Keratinocyte (primary cell): ENCODE measurements around the gene MCRIP2. TPM values are rescaled to one million over a fixed set of nuclear protein-coding genes. Genes with fewer than 3 reads are reported as not detected.

Experiments used
- DNase-seq: peaks from one replicate; pipeline ENCODE4 v3.0.0-alpha.2; 2011; ENCODE audit warnings: low read depth, missing footprints, low spot score
- FAIRE-seq: peaks from 2 replicates; lab custom pipeline; 2011; peaks lifted over from hg19 to GRCh38; lab: Jason Lieb, UNC
- H2AFZ ChIP-seq: 2 replicates; pipeline ENCODE4 v1.6.0; 2012; ENCODE audit warnings: low read length, control low read depth, inconsistent platforms; ENCODE audit not compliant: control insufficient read depth
- H3K27ac ChIP-seq: 2 replicates; pipeline ENCODE4 v1.5.1; 2011; ENCODE audit warnings: low read length; ENCODE audit not compliant: control insufficient read depth, insufficient read depth
- H3K27me3 ChIP-seq: 3 replicates; pipeline ENCODE4 v1.6.0; 2011; ENCODE audit warnings: low read length; ENCODE audit not compliant: control insufficient read depth, insufficient read depth; ENCODE audit errors: extremely low read depth
- H3K36me3 ChIP-seq, 2 experiments: 2 replicates in 1 of 2; 3 replicates in 1 of 2; pipeline ENCODE4 v1.5.1; 2011; ENCODE audit warnings: low read length in 2 of 2, mild to moderate bottlenecking in 1 of 2; ENCODE audit not compliant: control insufficient read depth in 2 of 2, insufficient read depth in 2 of 2; ENCODE audit errors: extremely low read depth in 1 of 2
- H3K4me1 ChIP-seq: 3 replicates; pipeline ENCODE4 v1.5.1; 2011; ENCODE audit warnings: low read length; ENCODE audit not compliant: control insufficient read depth, insufficient read depth; ENCODE audit errors: extremely low read depth
- H3K4me2 ChIP-seq: 3 replicates; pipeline ENCODE4 v1.6.0; 2011; ENCODE audit warnings: low read depth, low read length; ENCODE audit not compliant: control insufficient read depth, insufficient read depth; ENCODE audit errors: extremely low read depth
- H3K4me3 ChIP-seq, 3 experiments: fragments of 200-600 bp in 1 of 3; sonication (generic) in 1 of 3; 2 replicates in 2 of 3; 3 replicates in 1 of 3; pipeline ENCODE4 v1.5.1; 2011 to 2016; ENCODE audit warnings: low read length in 3 of 3, mild to moderate bottlenecking in 3 of 3, control low read depth in 2 of 3, inconsistent platforms in 1 of 3, low read depth in 1 of 3, mixed read lengths in 1 of 3, mixed run types in 1 of 3, moderate library complexity in 1 of 3; ENCODE audit not compliant: control insufficient read depth in 2 of 3, insufficient read depth in 2 of 3; ENCODE audit errors: extremely low read depth in 1 of 3
- H3K79me2 ChIP-seq: 2 replicates; pipeline ENCODE4 v1.6.0; 2012; ENCODE audit warnings: low read length; ENCODE audit not compliant: control insufficient read depth, insufficient read depth
- H3K9ac ChIP-seq: 3 replicates; pipeline ENCODE4 v1.6.0; 2011; ENCODE audit warnings: low read length; ENCODE audit not compliant: control insufficient read depth, insufficient read depth; ENCODE audit errors: extremely low read depth
- H3K9me1 ChIP-seq: 3 replicates; pipeline ENCODE4 v1.6.0; 2011; ENCODE audit warnings: low read length; ENCODE audit not compliant: control insufficient read depth, insufficient read depth; ENCODE audit errors: extremely low read depth
- H3K9me3 ChIP-seq: 2 replicates; pipeline ENCODE4 v1.5.1; 2012; ENCODE audit warnings: low read depth, low read length; ENCODE audit not compliant: control insufficient read depth
- H4K20me1 ChIP-seq: 3 replicates; pipeline ENCODE4 v1.6.0; 2011; ENCODE audit warnings: low read length; ENCODE audit not compliant: control insufficient read depth, insufficient read depth; ENCODE audit errors: extremely low read depth
- EZH2 ChIP-seq: IDR thresholded peaks from one replicate; pipeline ENCODE4 v1.6.1; 2012; ENCODE audit warnings: inconsistent platforms, mild to moderate bottlenecking, low read length, moderate library complexity
- dilution Hi-C: fragments of 300-500 bp; cut with MboI; formaldehyde crosslinking; loops from one replicate; pipeline ENCODE4 v1.7.0; 2020; ENCODE audit warnings: low sequenced_read_pairs; ENCODE audit not compliant: extremely low pct_ligation_motif_present
- polyA plus RNA-seq, 5 experiments: library from polyadenylated mRNA; depleted of rRNA in 3 of 5; stranded (reverse) in 3 of 5; stranded (forward) in 1 of 5; unstranded in 1 of 5; fragments of >200 nt; gene quantifications; 1 replicate in 1 of 5; 2 replicates in 3 of 5; 3 replicates in 1 of 5; pipeline versions ENCODE4 v1.2.1 to v1.2.3, GENCODE V29; 2011 to 2012; ENCODE audit warnings: missing spikeins in 2 of 5, low read depth in 1 of 5, low replicate concordance in 1 of 5
- TF ChIP-seq, protein P1 (sequence below), 3 experiments: IDR thresholded peaks in 1 of 3; conservative IDR thresholded peaks in 1 of 3; optimal IDR thresholded peaks in 1 of 3; 2 replicates in 2 of 3; 3 replicates in 1 of 3; pipeline versions ENCODE3 to v1.5.1; 2011; ENCODE audit warnings: low read length in 3 of 3, mild to moderate bottlenecking in 3 of 3, moderate library complexity in 2 of 3, control low read depth in 1 of 3, inconsistent platforms in 1 of 3; ENCODE audit not compliant: insufficient read depth in 2 of 3; ENCODE audit errors: extremely low read depth in 1 of 3

The MCRIP2 gene
- polyA plus RNA-seq, 1 donor (not counting 4 experiments of a cell fraction or from before 2014, with no cell fraction given) = 8.1 TPM

DNA sequence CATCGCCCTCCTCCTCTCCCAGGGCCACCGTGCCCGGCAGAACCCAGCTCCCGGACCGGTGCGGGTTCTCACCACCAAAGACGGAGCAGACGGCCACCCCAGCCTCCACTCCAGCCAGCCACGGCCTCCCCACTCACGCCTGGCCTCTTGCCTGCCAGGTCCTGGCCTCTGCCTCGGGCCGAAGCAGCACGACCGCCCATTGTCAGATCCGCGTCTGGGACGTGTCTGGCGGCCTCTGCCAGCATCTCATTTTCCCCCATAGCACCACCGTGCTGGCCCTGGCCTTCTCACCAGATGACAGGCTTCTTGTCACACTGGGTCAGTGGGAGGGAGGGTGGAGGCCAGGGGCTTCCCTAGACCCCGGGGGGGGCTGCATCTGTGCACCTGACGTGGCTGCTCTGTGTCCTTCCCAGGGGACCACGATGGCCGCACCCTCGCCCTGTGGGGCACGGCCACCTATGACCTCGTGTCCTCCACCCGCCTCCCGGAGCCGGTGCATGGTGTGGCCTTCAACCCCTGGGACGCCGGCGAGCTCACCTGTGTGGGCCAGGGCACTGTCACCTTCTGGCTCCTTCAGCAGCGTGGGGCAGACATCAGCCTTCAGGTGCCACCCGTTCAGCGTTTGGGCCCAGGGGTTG, 19.7 kb downstream of the MCRIP2 start:
- no peak overlapping the region for H3K27ac ChIP-seq
- TF ChIP-seq, protein P1, sequence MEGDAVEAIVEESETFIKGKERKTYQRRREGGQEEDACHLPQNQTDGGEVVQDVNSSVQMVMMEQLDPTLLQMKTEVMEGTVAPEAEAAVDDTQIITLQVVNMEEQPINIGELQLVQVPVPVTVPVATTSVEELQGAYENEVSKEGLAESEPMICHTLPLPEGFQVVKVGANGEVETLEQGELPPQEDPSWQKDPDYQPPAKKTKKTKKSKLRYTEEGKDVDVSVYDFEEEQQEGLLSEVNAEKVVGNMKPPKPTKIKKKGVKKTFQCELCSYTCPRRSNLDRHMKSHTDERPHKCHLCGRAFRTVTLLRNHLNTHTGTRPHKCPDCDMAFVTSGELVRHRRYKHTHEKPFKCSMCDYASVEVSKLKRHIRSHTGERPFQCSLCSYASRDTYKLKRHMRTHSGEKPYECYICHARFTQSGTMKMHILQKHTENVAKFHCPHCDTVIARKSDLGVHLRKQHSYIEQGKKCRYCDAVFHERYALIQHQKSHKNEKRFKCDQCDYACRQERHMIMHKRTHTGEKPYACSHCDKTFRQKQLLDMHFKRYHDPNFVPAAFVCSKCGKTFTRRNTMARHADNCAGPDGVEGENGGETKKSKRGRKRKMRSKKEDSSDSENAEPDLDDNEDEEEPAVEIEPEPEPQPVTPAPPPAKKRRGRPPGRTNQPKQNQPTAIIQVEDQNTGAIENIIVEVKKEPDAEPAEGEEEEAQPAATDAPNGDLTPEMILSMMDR (optimal IDR thresholded peaks at IDR 0.05 in 1 of 3, IDR thresholded peaks at IDR 0.05 in 1 of 3, conservative IDR thresholded peaks at IDR 0.05 in 1 of 3; ENCODE audit: extremely low read depth in 1 of 3, insufficient read depth in 2 of 3, low read length in 3 of 3) = no peak
- TF ChIP-seq EZH2 = no peak
- H3K79me2 ChIP-seq = no peaks in the 10 kb centered on the region
- H3K4me3 ChIP-seq = no peak overlapping the region
- no peak overlapping the region for H3K9ac ChIP-seq
- H4K20me1 ChIP-seq = no peaks in the 10 kb centered on the region
- H2AFZ ChIP-seq = no peak overlapping the region
- no peaks in the 10 kb centered on the region for H3K4me1 ChIP-seq
- H3K4me2 ChIP-seq = no peak overlapping the region
- no peaks in the 10 kb centered on the region for H3K9me3 ChIP-seq
- no peaks in the 10 kb centered on the region for H3K27me3 ChIP-seq
- no peaks in the 10 kb centered on the region for H3K36me3 ChIP-seq
- no peak for FAIRE-seq
- no peaks in the 10 kb centered on the region for H3K9me1 ChIP-seq
- DNase-seq = no peak
- dilution Hi-C loops = no loop called here

DNA sequence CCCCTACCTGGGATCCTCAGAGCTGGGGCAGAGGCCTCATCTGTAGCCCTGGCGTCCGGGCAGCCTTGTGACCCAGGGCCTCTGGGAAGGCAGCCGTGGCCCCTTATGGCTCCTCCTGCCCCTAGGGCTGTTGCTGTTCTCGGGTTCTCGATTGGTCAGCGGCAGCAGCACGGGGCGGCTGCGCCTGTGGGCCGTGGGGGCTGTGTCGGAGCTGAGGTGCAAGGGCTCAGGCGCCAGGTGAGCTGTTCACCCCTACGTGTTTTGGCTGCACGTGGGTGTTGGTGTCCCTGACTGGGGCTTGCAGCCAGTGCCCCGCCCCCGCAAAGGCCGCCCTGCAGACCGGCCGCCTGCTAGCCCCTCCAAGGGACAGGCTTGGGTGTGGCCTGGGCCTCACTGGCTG, 20.5 kb downstream of the MCRIP2 start:
- no peak overlapping the region for H2AFZ ChIP-seq
- no peak for DNase-seq
- TF ChIP-seq, protein P1 (optimal IDR thresholded peaks at IDR 0.05 in 1 of 3, IDR thresholded peaks at IDR 0.05 in 1 of 3, conservative IDR thresholded peaks at IDR 0.05 in 1 of 3; ENCODE audit: extremely low read depth in 1 of 3, insufficient read depth in 2 of 3, low read length in 3 of 3) = no peak
- no peak for TF ChIP-seq EZH2
- no peak overlapping the region for H3K27ac ChIP-seq
- dilution Hi-C loops = no loop called here
- no peaks in the 10 kb centered on the region for H4K20me1 ChIP-seq
- no peak overlapping the region for H3K4me3 ChIP-seq
- H3K4me2 ChIP-seq = no peak overlapping the region
- H3K79me2 ChIP-seq = no peaks in the 10 kb centered on the region
- no peak overlapping the region for H3K9ac ChIP-seq
- no peak for FAIRE-seq
- H3K9me3 ChIP-seq = no peaks in the 10 kb centered on the region
- H3K36me3 ChIP-seq = no peaks in the 10 kb centered on the region
- H3K4me1 ChIP-seq = no peaks in the 10 kb centered on the region
- H3K9me1 ChIP-seq = no peaks in the 10 kb centered on the region
- no peaks in the 10 kb centered on the region for H3K27me3 ChIP-seq
